GM20000 (cell line): ENCODE measurements around the gene HSPG2.

Experiments
- DNase-seq: peaks from one replicate; pipeline ENCODE4 v3.0.0; 2012; ENCODE audit warnings: low spot score
- CTCF ChIP-seq: IDR thresholded peaks from 2 replicates; pipeline ENCODE4 v1.5.1; 2012; ENCODE audit warnings: mild to moderate bottlenecking, control low read depth; ENCODE audit errors: extremely low read depth, missing control alignments

The HSPG2 gene

GRCh38 chr1:21930080-21930571, 7.0 kb downstream of the HSPG2 start:
- no peak for TF ChIP-seq CTCF
- DNase-seq = no peak

- no peak for DNase-seq
- no peak for TF ChIP-seq CTCF
These were observed 9.4 kb downstream of the HSPG2 start for GRCh38 chr1:21927533-21928237.

GRCh38 chr1:21926814-21927532, 10.1 kb downstream of the HSPG2 start:
- no peak for DNase-seq
- no peak for TF ChIP-seq CTCF

- no peak for TF ChIP-seq CTCF
- no peak for DNase-seq
These were observed 11.0 kb downstream of the HSPG2 start for GRCh38 chr1:21926065-21926464.

- TF ChIP-seq CTCF = no peak
- DNase-seq = no peak
These were observed 11.7 kb downstream of the HSPG2 start for GRCh38 chr1:21925334-21925940.

GRCh38 chr1:21924503-21925005, 12.6 kb downstream of the HSPG2 start:
- TF ChIP-seq CTCF = no peak

More at GRCh38 chr1:21924503-21925005, 12.6 kb downstream of the HSPG2 start:
- no peak for DNase-seq
